PC-9 (cell line): ENCODE results near the gene CHRD. TPM values are rescaled to one million over a fixed set of nuclear protein-coding genes. Genes with fewer than 3 reads are reported as not detected.

Experiments
- BruUV-seq: library from RNA; stranded (reverse); fragments of 400-500 nt; replicated peaks from 2 replicates; lab custom pipeline; 2021; lab: Mats Ljungman, UMichigan
- CTCF ChIA-PET: fragments of 300-600 bp; sonication (Branson Sonifier 250); formaldehyde crosslinking; loops from one replicate; lab custom pipeline; 2022; ENCODE audit warnings: antibody characterized with exemption; lab: Charles Lee
- POLR2A ChIA-PET: fragments of 300-600 bp; sonication (Branson Sonifier 250); formaldehyde crosslinking; loops from one replicate; lab custom pipeline; 2022; ENCODE audit warnings: antibody characterized with exemption; ENCODE audit not compliant: unreplicated experiment; lab: Charles Lee
- DNase-seq, 2 experiments: peaks; one replicate each; pipeline versions ENCODE4 v3.0.0 to v3.0.0-alpha.2; 2015 to 2022; ENCODE audit warnings: mixed read lengths in 1 of 2
- H2AFZ ChIP-seq: fragments of 200-600 bp; sonication (generic); 2 replicates; pipeline ENCODE4 v1.8.1; 2017; ENCODE audit warnings: antibody characterized with exemption
- H3F3A ChIP-seq: fragments of 200-600 bp; sonication (generic); 2 replicates; pipeline ENCODE4 v1.8.1; 2017; ENCODE audit warnings: antibody characterized with exemption, mild to moderate bottlenecking, low read depth; ENCODE audit not compliant: insufficient read depth
- H3K27ac ChIP-seq: fragments of 200-600 bp; sonication (generic); 2 replicates; pipeline ENCODE4 v1.6.1; 2016; ENCODE audit warnings: mixed run types
- H3K27me3 ChIP-seq: fragments of 200-600 bp; sonication (generic); 2 replicates; pipeline ENCODE4 v1.6.1; 2016; ENCODE audit warnings: low read depth, mixed run types; ENCODE audit not compliant: insufficient read depth
- H3K36me3 ChIP-seq: fragments of 200-600 bp; sonication (generic); 2 replicates; pipeline ENCODE4 v1.6.1; 2016; ENCODE audit warnings: low read depth, mixed run types
- H3K4me1 ChIP-seq: fragments of 200-600 bp; sonication (generic); replicated peaks from 2 replicates; pipeline ENCODE4 v1.6.1; 2016; ENCODE audit warnings: mixed run types; ENCODE audit not compliant: insufficient read depth
- H3K4me2 ChIP-seq: fragments of 200-600 bp; sonication (generic); 2 replicates; pipeline ENCODE4 v1.6.1; 2017; ENCODE audit warnings: mixed run types
- H3K4me3 ChIP-seq: fragments of 200-600 bp; sonication (generic); 2 replicates; pipeline ENCODE4 v1.6.1; 2016; ENCODE audit warnings: mixed run types
- H3K79me2 ChIP-seq: fragments of 200-600 bp; sonication (generic); 2 replicates; pipeline ENCODE4 v1.6.1; 2017; ENCODE audit warnings: low read depth, mixed run types
- H3K9me2 ChIP-seq: fragments of 200-600 bp; sonication (generic); 2 replicates; pipeline ENCODE4 v1.8.1; 2017; ENCODE audit warnings: mild to moderate bottlenecking; ENCODE audit not compliant: insufficient read depth
- H3K9me3 ChIP-seq: fragments of 200-600 bp; sonication (generic); 2 replicates; pipeline ENCODE4 v1.8.1; 2016; ENCODE audit warnings: low read depth; ENCODE audit not compliant: insufficient read depth
- H4K20me1 ChIP-seq: fragments of 200-600 bp; sonication (generic); 2 replicates; pipeline ENCODE4 v1.8.1; 2017; ENCODE audit not compliant: insufficient read depth
- EZH2 ChIP-seq: fragments of 200-600 bp; sonication (generic); IDR thresholded peaks from 2 replicates; pipeline ENCODE4 v1.8.0; 2017; ENCODE audit warnings: antibody characterized with exemption, low read depth
- intact Hi-C: fragments of 100-400 bp; cut with micrococcal nuclease; formaldehyde crosslinking; loops from one replicate; pipeline ENCODE4 v1.10.0; 2022; ENCODE audit not compliant: unreplicated experiment
- total RNA-seq: library from RNA; stranded (reverse); gene quantifications from 2 replicates; pipeline ENCODE4 v1.2.3, GENCODE V29; 2021
- TF ChIP-seq, protein P1 (sequence below): fragments of 200-600 bp; sonication (generic); conservative IDR thresholded peaks from 2 replicates; pipeline ENCODE4 v1.6.1; 2017; ENCODE audit warnings: mixed run types, antibody characterized with exemption, mild to moderate bottlenecking, moderate library complexity

Gene CHRD
- total RNA-seq, 1 experiment from 2014 or later, result not detected

DNA sequence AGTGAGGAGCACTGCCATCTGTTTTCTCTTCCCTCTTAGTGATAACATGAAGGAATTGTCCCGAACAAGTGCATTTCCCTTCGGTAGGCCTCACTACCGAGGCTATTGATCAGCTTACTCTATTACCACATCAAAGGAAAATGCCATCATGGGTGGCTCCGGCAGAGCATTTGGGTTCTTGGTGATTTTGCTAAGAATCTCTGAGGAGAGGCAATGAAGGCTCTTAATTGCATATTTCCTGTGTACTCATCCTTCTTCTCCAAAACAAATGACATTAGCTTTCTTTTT, 35.3 kb downstream of the CHRD start:
- TF ChIP-seq, protein P1, sequence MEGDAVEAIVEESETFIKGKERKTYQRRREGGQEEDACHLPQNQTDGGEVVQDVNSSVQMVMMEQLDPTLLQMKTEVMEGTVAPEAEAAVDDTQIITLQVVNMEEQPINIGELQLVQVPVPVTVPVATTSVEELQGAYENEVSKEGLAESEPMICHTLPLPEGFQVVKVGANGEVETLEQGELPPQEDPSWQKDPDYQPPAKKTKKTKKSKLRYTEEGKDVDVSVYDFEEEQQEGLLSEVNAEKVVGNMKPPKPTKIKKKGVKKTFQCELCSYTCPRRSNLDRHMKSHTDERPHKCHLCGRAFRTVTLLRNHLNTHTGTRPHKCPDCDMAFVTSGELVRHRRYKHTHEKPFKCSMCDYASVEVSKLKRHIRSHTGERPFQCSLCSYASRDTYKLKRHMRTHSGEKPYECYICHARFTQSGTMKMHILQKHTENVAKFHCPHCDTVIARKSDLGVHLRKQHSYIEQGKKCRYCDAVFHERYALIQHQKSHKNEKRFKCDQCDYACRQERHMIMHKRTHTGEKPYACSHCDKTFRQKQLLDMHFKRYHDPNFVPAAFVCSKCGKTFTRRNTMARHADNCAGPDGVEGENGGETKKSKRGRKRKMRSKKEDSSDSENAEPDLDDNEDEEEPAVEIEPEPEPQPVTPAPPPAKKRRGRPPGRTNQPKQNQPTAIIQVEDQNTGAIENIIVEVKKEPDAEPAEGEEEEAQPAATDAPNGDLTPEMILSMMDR, result no peak
- TF ChIP-seq EZH2, result no peak
- ChIA-PET POLR2A (no interaction called here), CTCF (interaction anchor here (0.6 to 1.1 kb wide), 2 partner anchors 43 to 122 kb away, joined by 3 to 4 read pairs; no protein-coding TSS in a partner anchor)
- Histone ChIP-seq H3K27me3 (peaks cover 17% of the 10 kb centered on the region; the same call in 1 of the 2 replicates), H4K20me1 (no peaks in the 10 kb centered on the region), H3K36me3 (no peaks in the 10 kb centered on the region), H3K4me2 (no peak overlapping the region), H3F3A (no peaks in the 10 kb centered on the region; the same call in 1 of the 2 replicates), H3K79me2 (no peaks in the 10 kb centered on the region), H3K4me3 (no peak overlapping the region), H3K27ac (no peak overlapping the region), H3K9me3 (no peaks in the 10 kb centered on the region), H3K9me2 (no peaks in the 10 kb centered on the region), H2AFZ (no peak overlapping the region), H3K4me1 (no peaks in the 10 kb centered on the region)
- DNase-seq, result no peak
- no TSS peak for BruUV-seq
- intact Hi-C loops, result loop anchor here (5.0 kb wide), 1 partner anchor 362 kb away; no protein-coding TSS in a partner anchor

DNA sequence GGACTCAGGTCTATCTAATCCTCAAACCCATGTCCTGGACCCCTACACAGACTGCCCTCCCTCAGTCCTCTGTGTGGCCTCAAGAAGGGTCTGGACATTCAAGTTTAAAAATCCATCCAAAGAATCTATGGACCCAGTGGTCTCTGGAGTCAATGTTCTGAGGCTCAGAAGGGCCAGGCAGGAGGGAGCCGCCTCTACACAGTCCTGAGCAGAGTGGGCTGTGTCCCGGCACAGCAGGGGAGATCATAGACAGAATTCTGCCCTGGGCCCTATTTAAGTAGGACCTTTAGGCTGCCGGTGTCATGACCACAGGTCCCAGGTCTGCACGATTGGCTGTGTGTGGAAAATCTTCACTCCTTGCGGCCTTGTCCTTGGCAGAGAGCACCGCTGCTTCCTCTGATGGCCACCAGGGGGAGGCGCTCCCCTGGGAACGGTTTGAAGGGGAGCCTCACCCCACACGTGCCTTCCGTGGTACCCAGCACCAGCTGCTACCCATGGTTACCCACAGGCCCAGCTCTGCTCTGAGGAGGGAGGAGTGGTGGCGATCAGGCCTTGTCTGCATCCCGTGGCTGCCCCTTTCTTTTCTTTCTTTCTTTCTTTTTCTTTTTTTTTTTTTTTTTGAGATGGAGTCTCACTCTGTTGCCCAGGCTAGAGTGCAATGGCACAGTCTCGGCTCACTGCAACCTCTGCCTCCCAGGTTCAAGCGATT, 37.9 kb downstream of the CHRD start:
- H2AFZ ChIP-seq, result no peak overlapping the region
- H3K79me2 ChIP-seq, result no peaks in the 10 kb centered on the region
- H3K4me3 ChIP-seq, result no peak overlapping the region
- no TSS peak for BruUV-seq
- no peaks in the 10 kb centered on the region for H3K36me3 ChIP-seq
- ChIA-PET CTCF (interaction anchor here (0.7 to 1.4 kb wide), 3 partner anchors 36 to 96 kb away, joined by 4 to 11 read pairs (median 7); no protein-coding TSS in a partner anchor), POLR2A (no interaction called here)
- no peak overlapping the region for H3K27ac ChIP-seq
- intact Hi-C loops, result loop anchor here (1.0 to 5.0 kb wide), 5 partner anchors 46 to 360 kb away; no protein-coding TSS in a partner anchor
- peaks cover 11% of the 10 kb centered on the region; the same call in 1 of the 2 replicates for H3K27me3 ChIP-seq
- H4K20me1 ChIP-seq, result no peaks in the 10 kb centered on the region
- peak; percentile 57 to 75 for DNase-seq
- TF ChIP-seq, protein P1, result peak; percentile 98
- TF ChIP-seq EZH2, result no peak
- 0 out of 2 replicates have a peak, but pooled peaks cover 4% of the 10 kb centered on the region for H3K9me3 ChIP-seq
- H3K4me2 ChIP-seq, result no peak overlapping the region
- H3F3A ChIP-seq, result no peaks in the 10 kb centered on the region; the same call in 1 of the 2 replicates
- H3K9me2 ChIP-seq, result no peaks in the 10 kb centered on the region
- no peaks in the 10 kb centered on the region for H3K4me1 ChIP-seq

DNA sequence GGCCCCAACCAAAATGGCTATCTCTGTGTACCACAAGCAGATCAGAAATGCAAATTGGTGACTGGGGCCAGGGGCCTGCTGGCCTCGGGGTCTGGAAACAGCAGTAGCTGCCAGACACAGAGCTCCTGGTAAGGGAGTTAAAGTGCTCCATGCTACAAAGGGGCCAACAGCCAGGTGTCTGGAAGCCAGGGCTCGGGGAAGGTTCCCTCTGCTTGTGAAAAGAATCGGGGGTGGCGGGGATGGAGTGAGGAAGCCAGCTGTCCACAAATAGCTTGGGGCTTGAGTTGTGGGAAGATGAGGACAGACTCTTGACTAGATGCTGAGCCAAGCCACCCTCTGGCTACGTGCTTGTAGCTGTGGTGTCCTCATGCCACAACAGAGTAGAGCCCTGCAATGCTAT, 39.3 kb downstream of the CHRD start:
- Histone ChIP-seq H3F3A (no peaks in the 10 kb centered on the region; the same call in 1 of the 2 replicates), H3K79me2 (no peaks in the 10 kb centered on the region), H3K27me3 (no peaks in the 10 kb centered on the region), H4K20me1 (no peaks in the 10 kb centered on the region), H3K27ac (no peak overlapping the region), H3K4me3 (no peak overlapping the region), H3K4me2 (no peak overlapping the region), H3K9me2 (no peaks in the 10 kb centered on the region), H3K4me1 (no peaks in the 10 kb centered on the region), H2AFZ (no peak overlapping the region), H3K9me3 (0 out of 2 replicates have a peak, but pooled peaks cover 4% of the 10 kb centered on the region), H3K36me3 (no peaks in the 10 kb centered on the region)
- no TSS peak for BruUV-seq
- intact Hi-C loops, result loop anchor here (5.0 kb wide), 1 partner anchor 358 kb away; no protein-coding TSS in a partner anchor
- ChIA-PET POLR2A (no interaction called here), CTCF (interaction anchor here (0.6 to 1.3 kb wide), 4 partner anchors 43 to 123 kb away, joined by 3 to 8 read pairs (median 4); no protein-coding TSS in a partner anchor)
- DNase-seq, result no peak
- TF ChIP-seq, protein P1, result no peak
- TF ChIP-seq EZH2, result no peak
